Measurements from ENCODE around the gene BOLA1. TPM values are rescaled to one million over a fixed set of nuclear protein-coding genes. Genes with fewer than 3 reads are reported as not detected.

Gene BOLA1
- total and polyA plus RNA-seq, 2 donors from 2014 or later, result 14.3 to 44.0 TPM

GRCh38 chr1:149917571-149918144 is 18.3 kb downstream of the BOLA1 start, which contains the start of gene SV2A:
SV2A (minus strand) TSS chr1:149917844; CDS start chr1:149913840, 4,004 bp downstream.
- Histone ChIP-seq H3K9ac (ENCODE audit: low read length in 3 of 3) (peak within 1 kb of the TSS in 1 of 3 donors; percentile 44), H3K4me3 (ENCODE audit: low read length in 3 of 3) (peak within 1 kb of the TSS; percentile 21 to 69 (median 63)), H3K9me3 (ENCODE audit: control insufficient read depth in 2 of 3, insufficient read depth in 1 of 3, low read length in 3 of 3) (no peaks in the 10 kb centered on the region), H3K36me3 (ENCODE audit: control insufficient read depth in 2 of 3, insufficient read depth in 3 of 3, low read length in 3 of 3) (no peaks in the 10 kb centered on the region), H3K27me3 (ENCODE audit: control insufficient read depth, insufficient read depth, low read length) (no peaks in the 10 kb centered on the region), H3K4me1 (ENCODE audit: control insufficient read depth in 2 of 3, insufficient read depth in 2 of 3, low read depth in 1 of 3, low read length in 3 of 3) (peaks cover 0 to 7% (median 6%) of the 10 kb centered on the region in 3 donors), H3K27ac (ENCODE audit: low read depth in 2 of 2, low read length in 2 of 2) (no peak within 1 kb of the TSS)
- FAIRE-seq (no peak), DNase-seq (peak; percentile 69 to 85 (median 76))
- intact Hi-C loops (cut with DNase I), result no loop called here
- TF ChIP-seq CTCF (IDR thresholded peaks at IDR 0.05; ENCODE audit: borderline replicate concordance, extremely low read depth, insufficient read depth), result no peak

GRCh38 chr1:149923626-149924025 is 24.3 kb downstream of the BOLA1 start:
- Histone ChIP-seq H3K4me3 (ENCODE audit: low read length in 3 of 3) (no peak overlapping the region), H3K4me1 (ENCODE audit: control insufficient read depth in 2 of 3, insufficient read depth in 2 of 3, low read depth in 1 of 3, low read length in 3 of 3) (peaks cover 4 to 18% (median 16%) of the 10 kb centered on the region in 3 donors), H3K27ac (ENCODE audit: low read depth in 2 of 2, low read length in 2 of 2) (no peak overlapping the region), H3K36me3 (ENCODE audit: control insufficient read depth in 2 of 3, insufficient read depth in 3 of 3, low read length in 3 of 3) (peaks cover 12 to 41% (median 26%) of the 10 kb centered on the region in 3 donors), H3K27me3 (ENCODE audit: control insufficient read depth, insufficient read depth, low read length) (no peaks in the 10 kb centered on the region), H3K9me3 (ENCODE audit: control insufficient read depth in 2 of 3, insufficient read depth in 1 of 3, low read length in 3 of 3) (no peaks in the 10 kb centered on the region), H3K9ac (ENCODE audit: low read length in 3 of 3) (no peak overlapping the region)
- DNase-seq, result no peak
- intact Hi-C loops (cut with DNase I), result no loop called here
- no peak for FAIRE-seq
- no peak for TF ChIP-seq CTCF (IDR thresholded peaks at IDR 0.05; ENCODE audit: borderline replicate concordance, extremely low read depth, insufficient read depth)

GRCh38 chr1:149925345-149925744 is 26.0 kb downstream of the BOLA1 start:
- Histone ChIP-seq H3K27ac (ENCODE audit: low read depth in 2 of 2, low read length in 2 of 2) (no peak overlapping the region), H3K27me3 (ENCODE audit: control insufficient read depth, insufficient read depth, low read length) (no peaks in the 10 kb centered on the region), H3K4me1 (ENCODE audit: control insufficient read depth in 2 of 3, insufficient read depth in 2 of 3, low read depth in 1 of 3, low read length in 3 of 3) (peaks cover 5 to 18% (median 18%) of the 10 kb centered on the region in 3 donors), H3K4me3 (ENCODE audit: low read length in 3 of 3) (no peak overlapping the region), H3K36me3 (ENCODE audit: control insufficient read depth in 2 of 3, insufficient read depth in 3 of 3, low read length in 3 of 3) (peaks cover 12 to 46% (median 28%) of the 10 kb centered on the region in 3 donors), H3K9ac (ENCODE audit: low read length in 3 of 3) (no peak overlapping the region), H3K9me3 (ENCODE audit: control insufficient read depth in 2 of 3, insufficient read depth in 1 of 3, low read length in 3 of 3) (no peaks in the 10 kb centered on the region)
- no peak for FAIRE-seq
- DNase-seq, result no peak
- intact Hi-C loops (cut with DNase I), result no loop called here
- no peak for TF ChIP-seq CTCF (IDR thresholded peaks at IDR 0.05; ENCODE audit: borderline replicate concordance, extremely low read depth, insufficient read depth)

Data from kidney (tissue), 14 donors.